HG03432 (cell line): ENCODE measurements around the gene IL19.
"Not testable (repeated sequence)": the region's sequence is repeated elsewhere in the genome, so short reads cannot be mapped to it uniquely, and the experiment has no call there.

Experiments
- ATAC-seq: cut with Tn5 transposase; IDR thresholded peaks from one replicate; pipeline ENCODE4 v1.9.1; 2021; ENCODE audit warnings: mild to moderate bottlenecking, moderate library complexity; ENCODE audit not compliant: unreplicated experiment

The IL19 gene

GRCh38 chr1:206739411-206740076, 31.0 kb upstream of the IL19 start:
- peak; percentile 80 for ATAC-seq

- ATAC-seq, result no peak
Observed at GRCh38 chr1:206741142-206741701, 29.4 kb upstream of the IL19 start.

GRCh38 chr1:206742719-206743383, 27.7 kb upstream of the IL19 start:
- peak; percentile 29 for ATAC-seq

- ATAC-seq, result no peak
Observed at GRCh38 chr1:206744683-206745082, 25.9 kb upstream of the IL19 start.

- no peak for ATAC-seq
Observed at GRCh38 chr1:206745301-206745700, 25.3 kb upstream of the IL19 start.

- ATAC-seq, result no peak
Observed at GRCh38 chr1:206748348-206749030, 22.1 kb upstream of the IL19 start.

- no peak for ATAC-seq
Observed at GRCh38 chr1:206751891-206752290, 18.7 kb upstream of the IL19 start.

- ATAC-seq, result no peak
Observed at GRCh38 chr1:206752481-206752880, 18.1 kb upstream of the IL19 start.

GRCh38 chr1:206753141-206753540, 17.4 kb upstream of the IL19 start:
- no peak for ATAC-seq

- ATAC-seq, result no peak
Observed at GRCh38 chr1:206754011-206754410, 16.6 kb upstream of the IL19 start.

- no peak for ATAC-seq
Observed at GRCh38 chr1:206757524-206758266, 12.9 kb upstream of the IL19 start.

GRCh38 chr1:206760590-206760989, 10.0 kb upstream of the IL19 start:
- ATAC-seq, result no peak

- ATAC-seq, result no peak
Observed at GRCh38 chr1:206761159-206761768, 9.3 kb upstream of the IL19 start.

- ATAC-seq, result not testable (repeated sequence)
Observed at GRCh38 chr1:206762741-206763364, 7.7 kb upstream of the IL19 start.

- ATAC-seq, result not testable (repeated sequence)
Observed at GRCh38 chr1:206765771-206766170, 4.8 kb upstream of the IL19 start.

GRCh38 chr1:206766251-206766856, 4.2 kb upstream of the IL19 start:
- ATAC-seq, result peak; percentile 53

- ATAC-seq, result peak; percentile 5
Observed at GRCh38 chr1:206768472-206769303, 1.9 kb upstream of the IL19 start.

- ATAC-seq, result peak; percentile 68
Observed at GRCh38 chr1:206769304-206769731, 1.3 kb upstream of the IL19 start.

GRCh38 chr1:206771338-206771692, 742 bp downstream of the IL19 start:
- ATAC-seq, result no peak
